ENCODE data around the gene SLAMF1.
A peak's percentile ranks its signal among the peaks of the same experiment; 100 is the strongest.

SLAMF1 gene

GRCh38 chr1:160622501-160623226 is 24.2 kb downstream of the SLAMF1 start:
- DNase-seq = no peak

- DNase-seq = no peak
These were observed 25.0 kb downstream of the SLAMF1 start for GRCh38 chr1:160621633-160622413.

GRCh38 chr1:160620942-160621632 is 25.8 kb downstream of the SLAMF1 start:
- no peak for DNase-seq

GRCh38 chr1:160619742-160620277 is 27.0 kb downstream of the SLAMF1 start:
- no peak for DNase-seq

- no peak for DNase-seq
These were observed 28.0 kb downstream of the SLAMF1 start for GRCh38 chr1:160618763-160619274.

- no peak for DNase-seq
These were observed 28.5 kb downstream of the SLAMF1 start for GRCh38 chr1:160618327-160618726.

GRCh38 chr1:160615660-160616059 is 31.2 kb downstream of the SLAMF1 start:
- DNase-seq = no peak

GRCh38 chr1:160614410-160614809 is 32.4 kb downstream of the SLAMF1 start:
- DNase-seq = no peak

- DNase-seq = no peak
These were observed 34.1 kb downstream of the SLAMF1 start for GRCh38 chr1:160612613-160613218.

GRCh38 chr1:160610569-160611242 is 36.1 kb downstream of the SLAMF1 start:
- DNase-seq = no peak

GRCh38 chr1:160608941-160609340 is 37.9 kb downstream of the SLAMF1 start:
- DNase-seq = no peak

GRCh38 chr1:160608514-160608913 is 38.3 kb downstream of the SLAMF1 start:
- no peak for DNase-seq

- no peak for DNase-seq
These were observed 38.8 kb downstream of the SLAMF1 start for GRCh38 chr1:160608057-160608456.

GRCh38 chr1:160607672-160608032 is 39.2 kb downstream of the SLAMF1 start:
- DNase-seq = no peak

- DNase-seq = peak; percentile 14
These were observed 39.7 kb downstream of the SLAMF1 start for GRCh38 chr1:160607011-160607671.

GRCh38 chr1:160606611-160607010 is 40.2 kb downstream of the SLAMF1 start:
- DNase-seq = no peak

GRCh38 chr1:160605792-160606479 is 40.9 kb downstream of the SLAMF1 start:
- DNase-seq = no peak

GRCh38 chr1:160605205-160605604 is 41.6 kb downstream of the SLAMF1 start:
- DNase-seq = no peak

- DNase-seq = no peak
These were observed 49.1 kb downstream of the SLAMF1 start for GRCh38 chr1:160597705-160598104.

- no peak for DNase-seq
These were observed 49.8 kb downstream of the SLAMF1 start for GRCh38 chr1:160597051-160597450.

- no peak for DNase-seq
These were observed 56.4 kb downstream of the SLAMF1 start for GRCh38 chr1:160590488-160590887.

Data from DMS 273 treated with DMSO at 0.1 percent for 48 hours (cell line).